Liver (tissue), 9 donors: Measurements from ENCODE around the gene ISX. TPM values are rescaled to one million over a fixed set of nuclear protein-coding genes. Genes with fewer than 3 reads are reported as not detected.

ENCODE experiments used
- DNase-seq: peaks from one replicate; pipeline ENCODE4 v3.0.0-alpha.2; 2017; ENCODE audit warnings: low spot score
- H3K27ac ChIP-seq, 2 donors: one replicate each; pipeline ENCODE4 v1.7.0; 2013; ENCODE audit warnings: inconsistent platforms in 2 of 2, low read length in 2 of 2, control low read depth in 1 of 2, low read depth in 1 of 2, mild to moderate bottlenecking in 1 of 2
- H3K27me3 ChIP-seq, 4 donors: one replicate each; pipeline versions ENCODE4 v1.6.1 to v1.7.0; 2013; ENCODE audit warnings: low read length in 3 of 4, inconsistent platforms in 1 of 4, mild to moderate bottlenecking in 1 of 4, moderate library complexity in 1 of 4; ENCODE audit not compliant: control insufficient read depth in 4 of 4, insufficient read depth in 4 of 4
- H3K36me3 ChIP-seq, 4 donors: one replicate each; pipeline versions ENCODE4 v1.6.1 to v1.7.0; 2013; ENCODE audit warnings: low read length in 3 of 4, mild to moderate bottlenecking in 3 of 4, low read depth in 1 of 4, moderate library complexity in 1 of 4; ENCODE audit not compliant: control insufficient read depth in 4 of 4, insufficient read depth in 3 of 4
- H3K4me1 ChIP-seq, 4 donors: one replicate each; pipeline versions ENCODE4 v1.6.1 to v1.7.0; 2013; ENCODE audit warnings: low read length in 3 of 4, mild to moderate bottlenecking in 3 of 4, moderate library complexity in 1 of 4; ENCODE audit not compliant: control insufficient read depth in 4 of 4, insufficient read depth in 4 of 4
- H3K4me3 ChIP-seq, 3 donors: one replicate each; pipeline versions ENCODE4 v1.6.1 to v1.7.0; 2013; ENCODE audit warnings: low read length in 3 of 3, control low read depth in 1 of 3, low read depth in 1 of 3, mild to moderate bottlenecking in 1 of 3
- H3K9ac ChIP-seq, 2 donors: one replicate each; pipeline ENCODE4 v1.7.0; 2013; ENCODE audit warnings: low read length in 2 of 2, mild to moderate bottlenecking in 2 of 2, moderate library complexity in 2 of 2, control low read depth in 1 of 2, low read depth in 1 of 2
- H3K9me3 ChIP-seq, 4 donors: one replicate each; pipeline versions ENCODE4 v1.6.1 to v1.7.0; 2013; ENCODE audit warnings: low read length in 3 of 4; ENCODE audit not compliant: control insufficient read depth in 4 of 4
- ATF3 ChIP-seq: IDR thresholded peaks from 2 replicates; pipeline ENCODE4 v1.6.1; 2016; ENCODE audit warnings: antibody characterized with exemption
- CTCF ChIP-seq: fragments of 150-350 bp; IDR thresholded peaks from 2 replicates; pipeline ENCODE4 v1.5.1; 2017; ENCODE audit warnings: improper control_type of control experiment, low read depth, low read length; ENCODE audit not compliant: missing input control
- EGR1 ChIP-seq, 2 donors: IDR thresholded peaks; 2 replicates each; pipeline ENCODE4 v1.6.1; 2016 to 2018; ENCODE audit warnings: antibody characterized with exemption in 2 of 2, low read depth in 2 of 2
- FOXA1 ChIP-seq: IDR thresholded peaks from 2 replicates; pipeline ENCODE4 v1.6.1; 2016; ENCODE audit warnings: antibody characterized with exemption
- FOXA2 ChIP-seq: IDR thresholded peaks from 2 replicates; pipeline ENCODE4 v1.6.1; 2016; ENCODE audit warnings: antibody characterized with exemption
- GABPA ChIP-seq, 2 donors: IDR thresholded peaks in 1 of 2; conservative IDR thresholded peaks in 1 of 2; 2 replicates each; pipeline ENCODE4 v1.6.1; 2016; ENCODE audit warnings: antibody characterized with exemption in 2 of 2, mild to moderate bottlenecking in 1 of 2, moderate library complexity in 1 of 2
- HNF4A ChIP-seq, 2 donors: conservative IDR thresholded peaks; 2 replicates each; pipeline ENCODE4 v1.6.1; 2016; ENCODE audit warnings: antibody characterized with exemption in 2 of 2, mild to moderate bottlenecking in 2 of 2
- HNF4G ChIP-seq: IDR thresholded peaks from 2 replicates; pipeline ENCODE4 v1.6.1; 2016; ENCODE audit warnings: antibody characterized with exemption
- JUND ChIP-seq, 2 donors: IDR thresholded peaks; 2 replicates each; pipeline ENCODE4 v1.6.1; 2016; ENCODE audit warnings: antibody characterized with exemption in 2 of 2
- MAX ChIP-seq: IDR thresholded peaks from 2 replicates; pipeline ENCODE4 v1.6.1; 2016; ENCODE audit warnings: antibody characterized with exemption
- NR2F2 ChIP-seq: IDR thresholded peaks from 2 replicates; pipeline ENCODE4 v1.6.1; 2016; ENCODE audit warnings: antibody characterized with exemption
- RAD21 ChIP-seq, 2 donors: IDR thresholded peaks; 2 replicates each; pipeline ENCODE4 v1.6.1; 2016; ENCODE audit warnings: antibody characterized with exemption in 2 of 2, mild to moderate bottlenecking in 2 of 2
- REST ChIP-seq: IDR thresholded peaks from 2 replicates; pipeline ENCODE4 v1.6.1; 2016; ENCODE audit warnings: antibody characterized with exemption, mild to moderate bottlenecking
- RXRA ChIP-seq, 2 donors: IDR thresholded peaks; 2 replicates each; pipeline ENCODE4 v1.6.1; 2017 to 2018; ENCODE audit warnings: antibody characterized with exemption in 2 of 2, mild to moderate bottlenecking in 1 of 2
- SP1 ChIP-seq: IDR thresholded peaks from 2 replicates; pipeline ENCODE4 v1.6.1; 2018; ENCODE audit warnings: antibody characterized with exemption, mild to moderate bottlenecking
- TAF1 ChIP-seq: conservative IDR thresholded peaks from 2 replicates; pipeline ENCODE4 v1.6.1; 2016; ENCODE audit warnings: antibody characterized with exemption, mild to moderate bottlenecking
- YY1 ChIP-seq: IDR thresholded peaks from 2 replicates; pipeline ENCODE4 v1.6.1; 2016; ENCODE audit warnings: antibody characterized with exemption, mild to moderate bottlenecking
- ZBTB33 ChIP-seq: IDR thresholded peaks from 2 replicates; pipeline ENCODE4 v1.6.1; 2016; ENCODE audit warnings: antibody characterized with exemption
- WGBS: extraction: QIAGEN DNeasy Blood & Tissue Kit; methylation state at CpG from one replicate; pipeline ENCODE4 v1.1.7; 2013; 5-methylcytosine and 5-hydroxymethylcytosine counted together
- polyA plus RNA-seq, 2 donors: library from polyadenylated mRNA; stranded (reverse) in 1 of 2; unstranded in 1 of 2; fragments of 200-250 nt in 1 of 2; fragments of >200 nt in 1 of 2; fragmentation: Nextera tagmentation in 1 of 2; extraction: Ambion mirVana in 1 of 2; gene quantifications; one replicate each; pipeline versions ENCODE4 v1.2.1 to v1.2.3, GENCODE V29; 2013 to 2015
- total RNA-seq, 2 donors: library from RNA; depleted of rRNA; stranded (reverse); fragments of >200 nt; gene quantifications; one replicate each; pipeline ENCODE4 v1.2.3, GENCODE V29; 2014
- donor health status: healthy.
- donor health status: healthy.
- donor health status: healthy.
- donor health status: healthy.
- donor health status: healthy.

ISX gene
- total and polyA plus RNA-seq, 4 donors: 0.03 to 2.7 TPM; not detected in 2

GRCh38 chr22:35034963-35035362 is 31.0 kb upstream of the ISX start:
- DNase-seq: no peak
- Histone ChIP-seq H3K9me3 (no peaks in the 10 kb centered on the region), H3K27ac (no peak overlapping the region), H3K9ac (no peak overlapping the region), H3K4me3 (no peak overlapping the region), H3K27me3 (no peaks in the 10 kb centered on the region), H3K4me1 (no peaks in the 10 kb centered on the region), H3K36me3 (no peaks in the 10 kb centered on the region)
- TF ChIP-seq EGR1 (IDR thresholded peaks at IDR 0.05; ENCODE audit: low read depth in 2 of 2): no peak
- WGBS: 42% methylated on average over 3 of the region's 3 CpGs

- Histone ChIP-seq H3K9me3 (no peaks in the 10 kb centered on the region), H3K4me3 (no peak overlapping the region), H3K4me1 (no peaks in the 10 kb centered on the region), H3K36me3 (no peaks in the 10 kb centered on the region), H3K27me3 (no peaks in the 10 kb centered on the region), H3K27ac (no peak overlapping the region), H3K9ac (no peak overlapping the region)
- 67% methylated on average over 4 of the region's 4 CpGs for WGBS
- TF ChIP-seq RXRA (IDR thresholded peaks at IDR 0.05) (no peak), YY1 (no peak), HNF4A (conservative IDR thresholded peaks at IDR 0.05) (no peak), RAD21 (IDR thresholded peaks at IDR 0.05) (no peak), GABPA (IDR thresholded peaks at IDR 0.05 in 1 of 2, conservative IDR thresholded peaks at IDR 0.05 in 1 of 2) (no peak), JUND (IDR thresholded peaks at IDR 0.05) (no peak), EGR1 (IDR thresholded peaks at IDR 0.05; ENCODE audit: low read depth in 2 of 2) (no peak), FOXA2 (no peak), HNF4G (no peak), ATF3 (no peak), CTCF (no peak), NR2F2 (no peak), ZBTB33 (no peak), SP1 (no peak), FOXA1 (no peak), REST (no peak), TAF1 (no peak), MAX (no peak)
- DNase-seq: no peak
Observed at GRCh38 chr22:35037089-35037488, 28.9 kb upstream of the ISX start.
